Neural cell (in vitro differentiated cells): ENCODE results near the gene NMRK2. TPM values are rescaled to one million over a fixed set of nuclear protein-coding genes. Genes with fewer than 3 reads are reported as not detected.
"Not testable (repeated sequence)": the region's sequence is repeated elsewhere in the genome, so short reads cannot be mapped to it uniquely, and the experiment has no call there.

Experiments
- H2AFZ ChIP-seq: fragments of 200-600, 300-800 bp; sonication (generic), shearing (Covaris generic); 2 replicates; pipeline ENCODE4 v1.6.0; 2014; ENCODE audit warnings: low read depth, mild to moderate bottlenecking, antibody characterized with exemption, low read length, moderate library complexity
- H3F3A ChIP-seq: fragments of 200-600 bp; shearing (Covaris generic); 2 replicates; pipeline ENCODE4 v1.6.1; 2016; ENCODE audit warnings: mild to moderate bottlenecking, moderate library complexity, mixed read lengths, antibody characterized with exemption, low read length; ENCODE audit not compliant: insufficient read depth, poor library complexity, severe bottlenecking
- H3K27ac ChIP-seq: fragments of 200-600, 300-800 bp; sonication (generic), shearing (Covaris generic); 2 replicates; pipeline ENCODE4 v1.5.1; 2014; ENCODE audit warnings: mild to moderate bottlenecking, low read length, moderate library complexity
- H3K27me3 ChIP-seq: fragments of 300-800, 200-600 bp; sonication (generic), shearing (Covaris generic); 2 replicates; pipeline ENCODE4 v1.6.0; 2014; ENCODE audit warnings: mild to moderate bottlenecking, low read depth, low read length, moderate library complexity; ENCODE audit not compliant: insufficient read depth
- H3K36me3 ChIP-seq: fragments of 300-800, 200-600 bp; sonication (generic), shearing (Covaris generic); 2 replicates; pipeline ENCODE4 v1.5.1; 2014; ENCODE audit warnings: mild to moderate bottlenecking, antibody characterized with exemption, low read length, moderate library complexity; ENCODE audit not compliant: insufficient read depth
- H3K4me2 ChIP-seq: fragments of 300-800, 200-600 bp; sonication (generic), shearing (Covaris generic); 2 replicates; pipeline ENCODE4 v1.6.0; 2014; ENCODE audit warnings: mild to moderate bottlenecking, low read length
- H3K4me3 ChIP-seq: fragments of 300-800, 200-600 bp; sonication (generic), shearing (Covaris generic); 2 replicates; pipeline ENCODE4 v1.5.1; 2014; ENCODE audit warnings: mild to moderate bottlenecking, low read length, moderate library complexity
- H3K79me2 ChIP-seq: fragments of 200-600 bp; shearing (Covaris generic); replicated peaks from 2 replicates; pipeline ENCODE4 v1.6.0; 2014; ENCODE audit warnings: mild to moderate bottlenecking, low read length, moderate library complexity; ENCODE audit not compliant: insufficient read depth
- H3K9ac ChIP-seq: fragments of 300-800, 200-600 bp; sonication (generic), shearing (Covaris generic); 2 replicates; pipeline ENCODE4 v1.6.1; 2016; ENCODE audit warnings: mild to moderate bottlenecking, low read length, mixed read lengths
- H3K9me2 ChIP-seq: fragments of 200-600 bp; shearing (Covaris generic); 2 replicates; pipeline ENCODE4 v1.6.1; 2016; ENCODE audit warnings: mild to moderate bottlenecking, low read length, mixed read lengths; ENCODE audit not compliant: insufficient read depth
- H3K9me3 ChIP-seq: fragments of 200-600, 300-800 bp; sonication (generic), shearing (Covaris generic); 2 replicates; pipeline ENCODE4 v1.6.1; 2016; ENCODE audit warnings: mild to moderate bottlenecking, mixed run types, low read length, moderate library complexity, mixed read lengths
- H4K20me1 ChIP-seq: fragments of 200-600 bp; shearing (Covaris generic); 2 replicates; pipeline ENCODE4 v1.6.1; 2016; ENCODE audit warnings: mild to moderate bottlenecking, mixed run types; ENCODE audit not compliant: insufficient read depth
- EP300 ChIP-seq: fragments of 450-650 bp; conservative IDR thresholded peaks from 2 replicates; pipeline ENCODE4 v1.6.1; 2014; ENCODE audit warnings: antibody characterized with exemption, mild to moderate bottlenecking, moderate library complexity; ENCODE audit not compliant: poor library complexity, severe bottlenecking
- EZH2 ChIP-seq: fragments of 200-600, 300-800 bp; shearing (Covaris generic), sonication (generic); IDR thresholded peaks from 2 replicates; pipeline ENCODE4 v1.6.1; 2014; ENCODE audit warnings: antibody characterized with exemption, low read length, borderline replicate concordance, mild to moderate bottlenecking; ENCODE audit not compliant: insufficient read depth, poor library complexity, severe bottlenecking
- MXI1 ChIP-seq: fragments of 450-650 bp; conservative IDR thresholded peaks from 2 replicates; pipeline ENCODE4 v1.6.1; 2014; ENCODE audit warnings: antibody characterized with exemption, mild to moderate bottlenecking; ENCODE audit not compliant: poor library complexity, severe bottlenecking
- POLR2AphosphoS5 ChIP-seq: IDR thresholded peaks from 2 replicates; pipeline ENCODE4 v1.6.1; 2012
- RAD21 ChIP-seq: fragments of 450-650 bp; conservative IDR thresholded peaks from 2 replicates; pipeline ENCODE4 v1.6.1; 2014; ENCODE audit warnings: antibody characterized with exemption, mild to moderate bottlenecking, moderate library complexity
- SMC3 ChIP-seq: fragments of 450-650 bp; conservative IDR thresholded peaks from 2 replicates; pipeline ENCODE4 v1.6.1; 2014; ENCODE audit warnings: antibody characterized with exemption, mild to moderate bottlenecking, moderate library complexity; ENCODE audit not compliant: poor library complexity
- TAF1 ChIP-seq: IDR thresholded peaks from 2 replicates; pipeline ENCODE4 v1.6.1; 2012; ENCODE audit warnings: low read depth
- polyA plus RNA-seq: library from polyadenylated mRNA; depleted of rRNA; stranded (reverse); fragments of >200 nt; gene quantifications from 2 replicates; pipeline ENCODE4 v1.2.3, GENCODE V29; 2014
- TF ChIP-seq, protein P1 (sequence below): IDR thresholded peaks from 2 replicates; pipeline ENCODE4 v1.6.1; 2012; ENCODE audit warnings: borderline replicate concordance
- TF ChIP-seq, protein P2 (sequence below): fragments of 450-650 bp; IDR thresholded peaks from 2 replicates; pipeline ENCODE4 v1.5.1; 2014; ENCODE audit warnings: antibody characterized with exemption, mild to moderate bottlenecking, moderate library complexity; ENCODE audit not compliant: poor library complexity, severe bottlenecking

NMRK2 gene
- polyA plus RNA-seq, 1 donor from 2014 or later: not detected

DNA sequence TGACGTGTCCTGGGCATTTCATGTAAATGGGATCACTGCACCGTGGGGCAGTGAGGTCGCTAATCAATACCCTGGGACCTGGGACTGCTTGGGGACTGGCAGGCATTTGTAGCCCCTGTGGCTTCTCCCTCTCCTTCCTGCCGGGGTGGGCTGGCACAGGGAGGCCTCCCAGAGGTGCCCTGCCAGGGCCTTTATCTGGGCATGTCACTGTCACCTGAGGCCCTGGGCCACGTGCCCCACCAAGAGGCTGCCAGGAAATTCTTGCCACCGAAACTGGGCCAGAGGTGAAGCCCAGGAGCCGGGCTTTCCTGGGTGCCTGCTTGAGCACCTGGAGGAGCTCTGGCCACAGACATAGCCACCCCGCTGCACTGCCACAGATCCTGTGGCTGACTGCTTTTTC is 1.8 kb upstream of the NMRK2 start:
- Histone ChIP-seq H3K4me3 (no peak overlapping the region), H3K4me2 (no peak overlapping the region), H3F3A (no peaks in the 10 kb centered on the region), H3K79me2 (no peaks in the 10 kb centered on the region), H3K36me3 (peaks cover 7% of the 10 kb centered on the region), H3K9me2 (no peaks in the 10 kb centered on the region), H3K27ac (no peak overlapping the region), H4K20me1 (no peaks in the 10 kb centered on the region), H3K27me3 (peaks cover 10% of the 10 kb centered on the region), H3K9me3 (no peaks in the 10 kb centered on the region), H2AFZ (no peak overlapping the region), H3K9ac (no peak overlapping the region)
- TF ChIP-seq SMC3 (no peak), POLR2AphosphoS5 (no peak), MXI1 (no peak), TAF1 (no peak), EP300 (no peak), RAD21 (no peak), EZH2 (no peak)
- TF ChIP-seq, protein P1, sequence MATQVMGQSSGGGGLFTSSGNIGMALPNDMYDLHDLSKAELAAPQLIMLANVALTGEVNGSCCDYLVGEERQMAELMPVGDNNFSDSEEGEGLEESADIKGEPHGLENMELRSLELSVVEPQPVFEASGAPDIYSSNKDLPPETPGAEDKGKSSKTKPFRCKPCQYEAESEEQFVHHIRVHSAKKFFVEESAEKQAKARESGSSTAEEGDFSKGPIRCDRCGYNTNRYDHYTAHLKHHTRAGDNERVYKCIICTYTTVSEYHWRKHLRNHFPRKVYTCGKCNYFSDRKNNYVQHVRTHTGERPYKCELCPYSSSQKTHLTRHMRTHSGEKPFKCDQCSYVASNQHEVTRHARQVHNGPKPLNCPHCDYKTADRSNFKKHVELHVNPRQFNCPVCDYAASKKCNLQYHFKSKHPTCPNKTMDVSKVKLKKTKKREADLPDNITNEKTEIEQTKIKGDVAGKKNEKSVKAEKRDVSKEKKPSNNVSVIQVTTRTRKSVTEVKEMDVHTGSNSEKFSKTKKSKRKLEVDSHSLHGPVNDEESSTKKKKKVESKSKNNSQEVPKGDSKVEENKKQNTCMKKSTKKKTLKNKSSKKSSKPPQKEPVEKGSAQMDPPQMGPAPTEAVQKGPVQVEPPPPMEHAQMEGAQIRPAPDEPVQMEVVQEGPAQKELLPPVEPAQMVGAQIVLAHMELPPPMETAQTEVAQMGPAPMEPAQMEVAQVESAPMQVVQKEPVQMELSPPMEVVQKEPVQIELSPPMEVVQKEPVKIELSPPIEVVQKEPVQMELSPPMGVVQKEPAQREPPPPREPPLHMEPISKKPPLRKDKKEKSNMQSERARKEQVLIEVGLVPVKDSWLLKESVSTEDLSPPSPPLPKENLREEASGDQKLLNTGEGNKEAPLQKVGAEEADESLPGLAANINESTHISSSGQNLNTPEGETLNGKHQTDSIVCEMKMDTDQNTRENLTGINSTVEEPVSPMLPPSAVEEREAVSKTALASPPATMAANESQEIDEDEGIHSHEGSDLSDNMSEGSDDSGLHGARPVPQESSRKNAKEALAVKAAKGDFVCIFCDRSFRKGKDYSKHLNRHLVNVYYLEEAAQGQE: no peak
- TF ChIP-seq, protein P2, sequence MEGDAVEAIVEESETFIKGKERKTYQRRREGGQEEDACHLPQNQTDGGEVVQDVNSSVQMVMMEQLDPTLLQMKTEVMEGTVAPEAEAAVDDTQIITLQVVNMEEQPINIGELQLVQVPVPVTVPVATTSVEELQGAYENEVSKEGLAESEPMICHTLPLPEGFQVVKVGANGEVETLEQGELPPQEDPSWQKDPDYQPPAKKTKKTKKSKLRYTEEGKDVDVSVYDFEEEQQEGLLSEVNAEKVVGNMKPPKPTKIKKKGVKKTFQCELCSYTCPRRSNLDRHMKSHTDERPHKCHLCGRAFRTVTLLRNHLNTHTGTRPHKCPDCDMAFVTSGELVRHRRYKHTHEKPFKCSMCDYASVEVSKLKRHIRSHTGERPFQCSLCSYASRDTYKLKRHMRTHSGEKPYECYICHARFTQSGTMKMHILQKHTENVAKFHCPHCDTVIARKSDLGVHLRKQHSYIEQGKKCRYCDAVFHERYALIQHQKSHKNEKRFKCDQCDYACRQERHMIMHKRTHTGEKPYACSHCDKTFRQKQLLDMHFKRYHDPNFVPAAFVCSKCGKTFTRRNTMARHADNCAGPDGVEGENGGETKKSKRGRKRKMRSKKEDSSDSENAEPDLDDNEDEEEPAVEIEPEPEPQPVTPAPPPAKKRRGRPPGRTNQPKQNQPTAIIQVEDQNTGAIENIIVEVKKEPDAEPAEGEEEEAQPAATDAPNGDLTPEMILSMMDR: no peak

DNA sequence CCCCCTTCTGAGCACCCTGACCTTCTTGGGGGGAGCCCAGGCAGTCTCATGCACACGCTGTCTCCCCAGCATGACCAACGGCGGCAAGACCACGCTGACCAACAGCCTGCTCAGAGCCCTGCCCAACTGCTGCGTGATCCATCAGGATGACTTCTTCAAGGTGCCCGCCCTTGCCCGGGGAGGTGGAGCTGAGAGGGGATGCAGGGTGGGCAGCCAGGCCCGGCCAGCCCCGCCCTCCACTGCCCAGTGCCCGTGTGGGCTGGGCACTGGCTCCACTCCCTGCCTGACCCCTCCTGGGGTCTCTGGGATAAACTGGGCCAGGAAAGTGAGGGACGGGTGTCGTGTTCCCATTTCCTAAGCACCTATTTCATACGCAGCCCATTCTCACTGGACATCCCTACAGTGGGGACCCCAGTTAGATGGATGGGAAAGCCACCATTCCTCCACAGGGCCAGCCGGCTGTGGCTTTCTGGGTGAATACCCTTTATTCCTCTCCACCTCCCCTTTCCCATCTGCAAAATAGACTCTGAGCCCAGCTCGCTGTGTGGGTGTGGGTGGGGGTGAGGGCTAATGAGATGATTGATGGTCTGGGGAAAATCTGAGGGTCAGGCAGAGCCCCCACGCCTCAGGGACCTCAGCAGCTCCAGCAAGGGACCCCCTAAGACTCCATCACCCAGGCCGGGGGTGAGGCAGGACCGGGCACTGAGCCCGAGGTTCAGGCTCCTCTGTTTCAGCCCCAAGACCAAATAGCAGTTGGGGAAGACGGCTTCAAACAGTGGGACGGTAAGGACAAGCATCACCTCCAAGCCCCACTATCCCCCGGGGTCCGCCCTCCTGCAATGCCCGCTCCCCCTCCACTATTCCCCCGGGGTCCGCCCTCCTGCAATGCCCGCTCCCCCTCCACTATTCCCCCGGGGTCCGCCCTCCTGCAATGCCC is 3.9 kb downstream of the NMRK2 start:
- TF ChIP-seq, protein P2: no peak
- no peak for TF ChIP-seq TAF1
- TF ChIP-seq EP300: no peak
- TF ChIP-seq POLR2AphosphoS5: no peak
- no peak for TF ChIP-seq EZH2
- Histone ChIP-seq H3F3A (no peaks in the 10 kb centered on the region), H3K27me3 (peaks cover 10% of the 10 kb centered on the region), H3K27ac (no peak overlapping the region), H3K4me3 (no peak overlapping the region), H4K20me1 (no peaks in the 10 kb centered on the region), H2AFZ (no peak overlapping the region), H3K79me2 (no peaks in the 10 kb centered on the region), H3K4me2 (no peak overlapping the region), H3K9me3 (no peaks in the 10 kb centered on the region), H3K9ac (no peak overlapping the region), H3K36me3 (no peaks in the 10 kb centered on the region), H3K9me2 (no peaks in the 10 kb centered on the region)

DNA sequence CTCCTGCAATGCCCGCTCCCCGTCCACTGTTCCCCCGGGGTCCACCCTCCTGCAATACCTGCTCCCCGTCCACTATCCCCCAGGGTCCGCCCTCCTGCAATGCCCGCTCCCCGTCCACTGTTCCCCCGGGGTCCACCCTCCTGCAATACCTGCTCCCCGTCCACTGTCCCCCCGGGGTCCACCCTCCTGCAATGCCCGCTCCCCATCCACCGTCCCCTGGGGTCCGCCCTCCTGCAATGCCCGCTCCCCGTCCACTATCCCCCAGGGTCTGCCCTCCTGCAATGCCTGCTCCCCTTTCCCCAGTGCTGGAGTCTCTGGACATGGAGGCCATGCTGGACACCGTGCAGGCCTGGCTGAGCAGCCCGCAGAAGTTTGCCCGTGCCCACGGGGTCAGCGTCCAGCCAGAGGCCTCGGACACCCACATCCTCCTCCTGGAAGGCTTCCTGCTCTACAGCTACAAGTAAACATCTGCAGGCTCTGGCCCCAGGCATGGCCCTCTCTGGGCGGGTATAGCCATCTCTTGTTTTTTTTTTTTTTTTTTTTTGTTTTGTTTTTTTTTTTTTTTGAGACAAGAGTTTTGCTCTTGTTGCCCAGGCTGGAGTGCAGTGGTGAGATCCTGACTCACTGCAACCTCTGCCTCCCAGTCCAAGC is 5.6 kb downstream of the NMRK2 start:
- H3F3A ChIP-seq, H3K27me3 ChIP-seq, H2AFZ ChIP-seq, H3K36me3 ChIP-seq, H3K9ac ChIP-seq, H3K9me3 ChIP-seq, H4K20me1 ChIP-seq, H3K79me2 ChIP-seq, H3K4me3 ChIP-seq, H3K4me2 ChIP-seq, H3K27ac ChIP-seq, H3K9me2 ChIP-seq: not testable (repeated sequence)
